ENCODE measurements around the gene ETS1. TPM values are rescaled to one million over a fixed set of nuclear protein-coding genes. Genes with fewer than 3 reads are reported as not detected.

The ETS1 gene
- polyA plus RNA-seq, 1 donor from 2014 or later = 0.42 TPM

DNA sequence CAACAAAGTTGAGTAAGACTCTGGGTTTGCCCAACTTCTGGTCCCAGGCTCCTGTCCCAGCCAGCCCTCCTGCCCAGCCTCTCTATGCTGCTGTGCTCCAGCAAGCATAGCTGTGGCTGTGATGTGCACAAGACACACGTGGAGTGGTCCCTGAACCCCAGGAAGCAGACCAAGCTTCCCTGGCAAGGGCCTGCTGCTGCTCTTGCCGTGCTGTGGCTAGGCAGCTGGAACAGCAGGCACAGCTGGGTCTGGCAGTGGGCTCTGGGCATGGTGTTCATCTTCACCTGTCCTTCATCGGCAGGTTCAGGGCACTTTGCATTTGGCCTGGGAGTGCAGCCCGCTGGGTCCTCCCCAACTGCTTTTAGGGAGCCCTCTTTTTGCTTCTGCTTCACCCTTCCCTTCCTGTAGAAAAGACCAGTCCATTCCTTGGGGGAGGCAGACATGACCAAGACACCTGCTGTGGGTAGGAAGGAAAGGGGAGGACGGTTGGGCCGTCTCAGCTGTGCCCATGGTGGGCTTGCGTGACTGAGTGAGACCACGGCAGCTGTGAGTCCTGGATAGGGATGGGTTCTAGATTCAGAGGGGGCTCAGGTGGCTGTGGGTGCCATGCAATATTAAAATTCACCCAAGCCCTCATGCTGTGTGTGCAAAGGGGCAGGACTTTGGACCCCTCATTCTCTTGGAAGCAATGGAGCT, 26.1 kb upstream of the ETS1 start:
- H3F3A ChIP-seq (ENCODE audit: insufficient read depth, low read length, poor library complexity, severe bottlenecking) = no peaks in the 10 kb centered on the region
- H3K27me3 ChIP-seq (ENCODE audit: insufficient read depth, low read depth, low read length) = no peaks in the 10 kb centered on the region
- H4K20me1 ChIP-seq (ENCODE audit: insufficient read depth) = no peaks in the 10 kb centered on the region
- H3K9me2 ChIP-seq (ENCODE audit: insufficient read depth, low read length) = no peaks in the 10 kb centered on the region
- H3K79me2 ChIP-seq (replicated peaks; ENCODE audit: insufficient read depth, low read length) = no peaks in the 10 kb centered on the region
- H3K9ac ChIP-seq (ENCODE audit: low read length) = no peak overlapping the region
- no peaks in the 10 kb centered on the region for H3K9me3 ChIP-seq (ENCODE audit: low read length)
- H3K36me3 ChIP-seq (ENCODE audit: insufficient read depth, low read length) = no peaks in the 10 kb centered on the region
- no peak overlapping the region for H3K4me3 ChIP-seq (ENCODE audit: low read length)
- no peak overlapping the region for H3K4me2 ChIP-seq (ENCODE audit: low read length)
- no peak overlapping the region for H3K27ac ChIP-seq (ENCODE audit: low read length)
- no peak overlapping the region for H2AFZ ChIP-seq (ENCODE audit: low read depth, low read length)
- TF ChIP-seq MXI1 (conservative IDR thresholded peaks at IDR 0.05; ENCODE audit: poor library complexity, severe bottlenecking) (no peak), POLR2AphosphoS5 (IDR thresholded peaks at IDR 0.05) (no peak), TAF1 (IDR thresholded peaks at IDR 0.05; ENCODE audit: low read depth) (no peak), EZH2 (IDR thresholded peaks at IDR 0.05; ENCODE audit: borderline replicate concordance, insufficient read depth, low read length, poor library complexity, severe bottlenecking) (no peak), RAD21 (conservative IDR thresholded peaks at IDR 0.05) (no peak), EP300 (conservative IDR thresholded peaks at IDR 0.05; ENCODE audit: poor library complexity, severe bottlenecking) (no peak), SMC3 (conservative IDR thresholded peaks at IDR 0.05; ENCODE audit: poor library complexity) (no peak)
- TF ChIP-seq, protein P1, sequence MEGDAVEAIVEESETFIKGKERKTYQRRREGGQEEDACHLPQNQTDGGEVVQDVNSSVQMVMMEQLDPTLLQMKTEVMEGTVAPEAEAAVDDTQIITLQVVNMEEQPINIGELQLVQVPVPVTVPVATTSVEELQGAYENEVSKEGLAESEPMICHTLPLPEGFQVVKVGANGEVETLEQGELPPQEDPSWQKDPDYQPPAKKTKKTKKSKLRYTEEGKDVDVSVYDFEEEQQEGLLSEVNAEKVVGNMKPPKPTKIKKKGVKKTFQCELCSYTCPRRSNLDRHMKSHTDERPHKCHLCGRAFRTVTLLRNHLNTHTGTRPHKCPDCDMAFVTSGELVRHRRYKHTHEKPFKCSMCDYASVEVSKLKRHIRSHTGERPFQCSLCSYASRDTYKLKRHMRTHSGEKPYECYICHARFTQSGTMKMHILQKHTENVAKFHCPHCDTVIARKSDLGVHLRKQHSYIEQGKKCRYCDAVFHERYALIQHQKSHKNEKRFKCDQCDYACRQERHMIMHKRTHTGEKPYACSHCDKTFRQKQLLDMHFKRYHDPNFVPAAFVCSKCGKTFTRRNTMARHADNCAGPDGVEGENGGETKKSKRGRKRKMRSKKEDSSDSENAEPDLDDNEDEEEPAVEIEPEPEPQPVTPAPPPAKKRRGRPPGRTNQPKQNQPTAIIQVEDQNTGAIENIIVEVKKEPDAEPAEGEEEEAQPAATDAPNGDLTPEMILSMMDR (IDR thresholded peaks at IDR 0.05; ENCODE audit: poor library complexity, severe bottlenecking) = no peak
- TF ChIP-seq, protein P2, sequence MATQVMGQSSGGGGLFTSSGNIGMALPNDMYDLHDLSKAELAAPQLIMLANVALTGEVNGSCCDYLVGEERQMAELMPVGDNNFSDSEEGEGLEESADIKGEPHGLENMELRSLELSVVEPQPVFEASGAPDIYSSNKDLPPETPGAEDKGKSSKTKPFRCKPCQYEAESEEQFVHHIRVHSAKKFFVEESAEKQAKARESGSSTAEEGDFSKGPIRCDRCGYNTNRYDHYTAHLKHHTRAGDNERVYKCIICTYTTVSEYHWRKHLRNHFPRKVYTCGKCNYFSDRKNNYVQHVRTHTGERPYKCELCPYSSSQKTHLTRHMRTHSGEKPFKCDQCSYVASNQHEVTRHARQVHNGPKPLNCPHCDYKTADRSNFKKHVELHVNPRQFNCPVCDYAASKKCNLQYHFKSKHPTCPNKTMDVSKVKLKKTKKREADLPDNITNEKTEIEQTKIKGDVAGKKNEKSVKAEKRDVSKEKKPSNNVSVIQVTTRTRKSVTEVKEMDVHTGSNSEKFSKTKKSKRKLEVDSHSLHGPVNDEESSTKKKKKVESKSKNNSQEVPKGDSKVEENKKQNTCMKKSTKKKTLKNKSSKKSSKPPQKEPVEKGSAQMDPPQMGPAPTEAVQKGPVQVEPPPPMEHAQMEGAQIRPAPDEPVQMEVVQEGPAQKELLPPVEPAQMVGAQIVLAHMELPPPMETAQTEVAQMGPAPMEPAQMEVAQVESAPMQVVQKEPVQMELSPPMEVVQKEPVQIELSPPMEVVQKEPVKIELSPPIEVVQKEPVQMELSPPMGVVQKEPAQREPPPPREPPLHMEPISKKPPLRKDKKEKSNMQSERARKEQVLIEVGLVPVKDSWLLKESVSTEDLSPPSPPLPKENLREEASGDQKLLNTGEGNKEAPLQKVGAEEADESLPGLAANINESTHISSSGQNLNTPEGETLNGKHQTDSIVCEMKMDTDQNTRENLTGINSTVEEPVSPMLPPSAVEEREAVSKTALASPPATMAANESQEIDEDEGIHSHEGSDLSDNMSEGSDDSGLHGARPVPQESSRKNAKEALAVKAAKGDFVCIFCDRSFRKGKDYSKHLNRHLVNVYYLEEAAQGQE (IDR thresholded peaks at IDR 0.05; ENCODE audit: borderline replicate concordance) = no peak

DNA sequence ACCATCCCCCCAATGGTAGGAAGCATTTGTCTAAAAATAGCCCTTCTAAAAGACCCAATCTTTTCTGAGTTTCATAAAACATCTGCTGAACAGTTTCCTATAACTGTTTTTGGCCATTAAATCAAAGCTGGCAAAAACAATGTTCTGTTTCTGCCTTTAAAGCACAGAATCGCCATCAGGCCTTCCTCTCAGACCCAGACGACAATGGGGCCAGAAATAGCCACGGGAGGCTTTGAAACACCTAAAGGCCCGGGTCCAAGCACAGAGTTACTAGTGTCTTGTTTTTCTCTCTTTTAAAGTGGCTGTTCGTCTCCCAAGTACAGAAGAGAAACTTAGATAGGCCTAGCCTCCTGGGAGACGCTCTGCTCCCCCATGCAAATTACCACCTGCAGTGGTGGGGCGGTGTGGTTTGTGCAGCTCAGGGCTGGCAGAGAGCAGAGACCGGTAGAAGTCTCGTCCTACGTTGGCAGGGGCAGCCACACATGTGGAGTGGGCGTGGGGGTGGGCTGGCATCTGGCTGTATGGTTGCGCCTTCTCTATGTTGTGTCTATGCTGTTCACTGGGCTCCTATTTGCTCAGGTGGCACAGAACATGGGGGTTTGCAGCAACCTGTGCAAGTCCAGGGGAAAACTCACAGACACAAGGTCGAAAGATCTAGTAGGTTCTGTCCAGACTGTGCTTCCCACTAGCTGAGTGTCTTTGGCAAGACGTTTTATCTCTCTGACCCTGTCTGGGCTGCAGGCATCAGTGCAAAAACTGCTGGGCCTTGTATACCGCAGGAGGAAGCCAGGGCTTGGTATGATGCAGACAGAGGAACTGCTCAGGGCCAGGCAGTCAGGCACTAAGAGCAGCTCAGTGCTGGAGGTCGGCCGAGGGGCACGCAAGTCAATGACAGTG, 23.6 kb upstream of the ETS1 start:
- Histone ChIP-seq H3K9me3 (ENCODE audit: low read length) (no peaks in the 10 kb centered on the region), H3K9me2 (ENCODE audit: insufficient read depth, low read length) (no peaks in the 10 kb centered on the region), H3K9ac (ENCODE audit: low read length) (no peak overlapping the region), H3K27ac (ENCODE audit: low read length) (no peak overlapping the region), H2AFZ (ENCODE audit: low read depth, low read length) (no peak overlapping the region), H3K4me2 (ENCODE audit: low read length) (no peak overlapping the region), H3F3A (ENCODE audit: insufficient read depth, low read length, poor library complexity, severe bottlenecking) (no peaks in the 10 kb centered on the region), H3K79me2 (replicated peaks; ENCODE audit: insufficient read depth, low read length) (no peaks in the 10 kb centered on the region), H3K27me3 (ENCODE audit: insufficient read depth, low read depth, low read length) (no peaks in the 10 kb centered on the region), H3K4me3 (ENCODE audit: low read length) (no peak overlapping the region), H3K36me3 (ENCODE audit: insufficient read depth, low read length) (no peaks in the 10 kb centered on the region), H4K20me1 (ENCODE audit: insufficient read depth) (no peaks in the 10 kb centered on the region)
- TF ChIP-seq RAD21 (conservative IDR thresholded peaks at IDR 0.05) (no peak), SMC3 (conservative IDR thresholded peaks at IDR 0.05; ENCODE audit: poor library complexity) (no peak), POLR2AphosphoS5 (IDR thresholded peaks at IDR 0.05) (no peak), MXI1 (conservative IDR thresholded peaks at IDR 0.05; ENCODE audit: poor library complexity, severe bottlenecking) (no peak), EZH2 (IDR thresholded peaks at IDR 0.05; ENCODE audit: borderline replicate concordance, insufficient read depth, low read length, poor library complexity, severe bottlenecking) (no peak), EP300 (conservative IDR thresholded peaks at IDR 0.05; ENCODE audit: poor library complexity, severe bottlenecking) (no peak), TAF1 (IDR thresholded peaks at IDR 0.05; ENCODE audit: low read depth) (no peak)
- TF ChIP-seq, protein P2 (IDR thresholded peaks at IDR 0.05; ENCODE audit: borderline replicate concordance) = no peak
- TF ChIP-seq, protein P1 (IDR thresholded peaks at IDR 0.05; ENCODE audit: poor library complexity, severe bottlenecking) = no peak
